ENCODE data around the gene PELI2.

DNA sequence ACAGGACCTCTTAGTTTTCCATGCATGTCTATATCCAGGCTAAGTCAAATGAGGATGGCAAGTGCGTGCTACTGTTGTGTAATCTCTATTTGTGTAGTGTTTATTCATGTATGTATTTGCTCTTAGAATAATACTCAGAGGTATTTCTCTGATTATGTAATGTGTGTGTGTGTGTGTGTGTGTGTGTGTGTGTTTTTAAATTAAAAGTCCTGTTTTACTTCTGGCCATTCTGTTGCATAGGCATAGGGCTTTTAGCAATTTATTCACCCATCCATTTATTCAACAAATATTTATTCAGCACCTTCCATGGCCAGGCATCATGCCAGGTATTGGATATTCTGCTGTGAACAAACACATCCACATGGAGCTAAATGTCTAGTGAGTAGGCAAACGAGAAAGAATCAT lies 63.5 kb downstream of the PELI2 start:
- TF ChIP-seq, protein P1, sequence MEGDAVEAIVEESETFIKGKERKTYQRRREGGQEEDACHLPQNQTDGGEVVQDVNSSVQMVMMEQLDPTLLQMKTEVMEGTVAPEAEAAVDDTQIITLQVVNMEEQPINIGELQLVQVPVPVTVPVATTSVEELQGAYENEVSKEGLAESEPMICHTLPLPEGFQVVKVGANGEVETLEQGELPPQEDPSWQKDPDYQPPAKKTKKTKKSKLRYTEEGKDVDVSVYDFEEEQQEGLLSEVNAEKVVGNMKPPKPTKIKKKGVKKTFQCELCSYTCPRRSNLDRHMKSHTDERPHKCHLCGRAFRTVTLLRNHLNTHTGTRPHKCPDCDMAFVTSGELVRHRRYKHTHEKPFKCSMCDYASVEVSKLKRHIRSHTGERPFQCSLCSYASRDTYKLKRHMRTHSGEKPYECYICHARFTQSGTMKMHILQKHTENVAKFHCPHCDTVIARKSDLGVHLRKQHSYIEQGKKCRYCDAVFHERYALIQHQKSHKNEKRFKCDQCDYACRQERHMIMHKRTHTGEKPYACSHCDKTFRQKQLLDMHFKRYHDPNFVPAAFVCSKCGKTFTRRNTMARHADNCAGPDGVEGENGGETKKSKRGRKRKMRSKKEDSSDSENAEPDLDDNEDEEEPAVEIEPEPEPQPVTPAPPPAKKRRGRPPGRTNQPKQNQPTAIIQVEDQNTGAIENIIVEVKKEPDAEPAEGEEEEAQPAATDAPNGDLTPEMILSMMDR (IDR thresholded peaks at IDR 0.05): no peak
- no peak for TF ChIP-seq EP300 (IDR thresholded peaks at IDR 0.05)
- no peak for TF ChIP-seq POLR2A (IDR thresholded peaks at IDR 0.05)

All from ovary (tissue), 3 donors.